ENCODE measurements around the gene LRRC3. TPM values are rescaled to one million over a fixed set of nuclear protein-coding genes. Genes with fewer than 3 reads are reported as not detected.

The LRRC3 gene
- polyA plus RNA-seq, 1 donor (not counting 4 experiments of a cell fraction or from before 2014, with no cell fraction given): 1.4 TPM

GRCh38 chr21:44419679-44420078, 35.6 kb upstream of the LRRC3 start:
- H3K4me2 ChIP-seq (ENCODE audit: control insufficient read depth, extremely low read depth, insufficient read depth, low read depth, low read length): no peak overlapping the region
- FAIRE-seq (no peak), DNase-seq (ENCODE audit: low read depth, low spot score) (no peak)
- H3K9me3 ChIP-seq (ENCODE audit: control insufficient read depth, low read depth, low read length): peaks cover 22% of the 10 kb centered on the region
- no peaks in the 10 kb centered on the region for H3K79me2 ChIP-seq (ENCODE audit: control insufficient read depth, insufficient read depth, low read length)
- no peaks in the 10 kb centered on the region for H3K9me1 ChIP-seq (ENCODE audit: control insufficient read depth, extremely low read depth, insufficient read depth, low read length)
- no peak overlapping the region for H3K27ac ChIP-seq (ENCODE audit: control insufficient read depth, insufficient read depth, low read length)
- H3K4me3 ChIP-seq (ENCODE audit: control insufficient read depth in 2 of 3, extremely low read depth in 1 of 3, insufficient read depth in 2 of 3, low read depth in 1 of 3, low read length in 3 of 3): no peak overlapping the region
- no peaks in the 10 kb centered on the region for H3K27me3 ChIP-seq (ENCODE audit: control insufficient read depth, extremely low read depth, insufficient read depth, low read length)
- TF ChIP-seq CTCF (optimal IDR thresholded peaks at IDR 0.05 in 1 of 3, IDR thresholded peaks at IDR 0.05 in 1 of 3, conservative IDR thresholded peaks at IDR 0.05 in 1 of 3; ENCODE audit: extremely low read depth in 1 of 3, insufficient read depth in 2 of 3, low read length in 3 of 3) (no peak), EZH2 (IDR thresholded peaks at IDR 0.05; ENCODE audit: low read length) (no peak)
- no peak overlapping the region for H2AFZ ChIP-seq (ENCODE audit: control insufficient read depth, low read length)
- no peaks in the 10 kb centered on the region for H3K4me1 ChIP-seq (ENCODE audit: control insufficient read depth, extremely low read depth, insufficient read depth, low read length)
- no peaks in the 10 kb centered on the region for H4K20me1 ChIP-seq (ENCODE audit: control insufficient read depth, extremely low read depth, insufficient read depth, low read length)
- dilution Hi-C loops (cut with MboI; ENCODE audit: extremely low pct_ligation_motif_present, low sequenced_read_pairs): no loop called here
- no peaks in the 10 kb centered on the region for H3K36me3 ChIP-seq (ENCODE audit: control insufficient read depth in 2 of 2, extremely low read depth in 1 of 2, insufficient read depth in 2 of 2, low read length in 2 of 2)
- H3K9ac ChIP-seq (ENCODE audit: control insufficient read depth, extremely low read depth, insufficient read depth, low read length): no peak overlapping the region

- peaks cover 17% of the 10 kb centered on the region for H3K9me3 ChIP-seq (ENCODE audit: control insufficient read depth, low read depth, low read length)
- dilution Hi-C loops (cut with MboI; ENCODE audit: extremely low pct_ligation_motif_present, low sequenced_read_pairs): no loop called here
- H3K79me2 ChIP-seq (ENCODE audit: control insufficient read depth, insufficient read depth, low read length): no peaks in the 10 kb centered on the region
- no peaks in the 10 kb centered on the region for H3K36me3 ChIP-seq (ENCODE audit: control insufficient read depth in 2 of 2, extremely low read depth in 1 of 2, insufficient read depth in 2 of 2, low read length in 2 of 2)
- H3K9me1 ChIP-seq (ENCODE audit: control insufficient read depth, extremely low read depth, insufficient read depth, low read length): no peaks in the 10 kb centered on the region
- no peak overlapping the region for H3K4me2 ChIP-seq (ENCODE audit: control insufficient read depth, extremely low read depth, insufficient read depth, low read depth, low read length)
- no peak overlapping the region for H3K27ac ChIP-seq (ENCODE audit: control insufficient read depth, insufficient read depth, low read length)
- H2AFZ ChIP-seq (ENCODE audit: control insufficient read depth, low read length): no peak overlapping the region
- no peaks in the 10 kb centered on the region for H4K20me1 ChIP-seq (ENCODE audit: control insufficient read depth, extremely low read depth, insufficient read depth, low read length)
- DNase-seq (ENCODE audit: low read depth, low spot score) (no peak), FAIRE-seq (no peak)
- TF ChIP-seq CTCF (optimal IDR thresholded peaks at IDR 0.05 in 1 of 3, IDR thresholded peaks at IDR 0.05 in 1 of 3, conservative IDR thresholded peaks at IDR 0.05 in 1 of 3; ENCODE audit: extremely low read depth in 1 of 3, insufficient read depth in 2 of 3, low read length in 3 of 3) (no peak), EZH2 (IDR thresholded peaks at IDR 0.05; ENCODE audit: low read length) (no peak)
- no peaks in the 10 kb centered on the region for H3K27me3 ChIP-seq (ENCODE audit: control insufficient read depth, extremely low read depth, insufficient read depth, low read length)
- no peak overlapping the region for H3K9ac ChIP-seq (ENCODE audit: control insufficient read depth, extremely low read depth, insufficient read depth, low read length)
- H3K4me3 ChIP-seq (ENCODE audit: control insufficient read depth in 2 of 3, extremely low read depth in 1 of 3, insufficient read depth in 2 of 3, low read depth in 1 of 3, low read length in 3 of 3): no peak overlapping the region
- no peaks in the 10 kb centered on the region for H3K4me1 ChIP-seq (ENCODE audit: control insufficient read depth, extremely low read depth, insufficient read depth, low read length)
Observed at GRCh38 chr21:44420416-44421205, 34.7 kb upstream of the LRRC3 start.
